Cardiac muscle cell (in vitro differentiated cells and primary cell): ENCODE results near the gene ST8SIA4. TPM values are rescaled to one million over a fixed set of nuclear protein-coding genes. Genes with fewer than 3 reads are reported as not detected.

ENCODE experiments used
- DNase-seq, 2 donors: peaks; one replicate each; pipeline versions ENCODE4 v3.0.0 to v3.0.0-alpha.2; 2010 to 2017; ENCODE audit warnings: low read depth in 1 of 2, low spot score in 1 of 2
- H3K27ac ChIP-seq: fragments of 200-600 bp; sonication (generic); 2 replicates; pipeline ENCODE4 v1.5.1; 2016
- H3K27me3 ChIP-seq: fragments of 200-600 bp; sonication (generic); 2 replicates; pipeline ENCODE4 v1.6.0; 2016; ENCODE audit warnings: control low read depth
- H3K36me3 ChIP-seq: fragments of 200-600 bp; sonication (generic); 2 replicates; pipeline ENCODE4 v1.5.1; 2016; ENCODE audit warnings: control low read depth
- H3K4me1 ChIP-seq: fragments of 200-600 bp; sonication (generic); 2 replicates; pipeline ENCODE4 v1.8.1; 2017; ENCODE audit warnings: low read depth, mild to moderate bottlenecking, mixed run types
- H3K4me3 ChIP-seq: fragments of 200-600 bp; sonication (generic); 2 replicates; pipeline ENCODE4 v1.5.1; 2016; ENCODE audit warnings: mild to moderate bottlenecking
- H3K9me3 ChIP-seq: fragments of 200-600 bp; sonication (generic); 2 replicates; pipeline ENCODE4 v1.5.1; 2017; ENCODE audit warnings: low read depth, mild to moderate bottlenecking, control low read depth
- CTCF ChIP-seq: IDR thresholded peaks from 2 replicates; pipeline ENCODE4 v1.5.1; 2012; ENCODE audit warnings: low read depth, mild to moderate bottlenecking, low read length
- polyA plus RNA-seq: library from polyadenylated mRNA; unstranded; fragments of >200 nt; fragmentation: Nextera tagmentation; extraction: Ambion mirVana; gene quantifications from 2 replicates; pipeline ENCODE4 v1.2.1, GENCODE V29; 2016
- total RNA-seq: library from RNA; depleted of rRNA; stranded (reverse); fragments of >200 nt; gene quantifications from 2 replicates; pipeline ENCODE4 v1.2.3, GENCODE V29; 2016

Gene ST8SIA4
- total and polyA plus RNA-seq, 2 experiments from 2014 or later, result 0.02 to 0.06 TPM

- no peak for TF ChIP-seq CTCF
- DNase-seq, result no peak
- H3K27me3 ChIP-seq, result no peaks in the 10 kb centered on the region
Measured at GRCh38 chr5:100889165-100889743, 13.8 kb downstream of the ST8SIA4 start.

GRCh38 chr5:100877274-100877673 is 25.8 kb downstream of the ST8SIA4 start:
- Histone ChIP-seq H3K4me1 (no peaks in the 10 kb centered on the region), H3K27me3 (no peaks in the 10 kb centered on the region), H3K27ac (no peak overlapping the region), H3K36me3 (no peaks in the 10 kb centered on the region), H3K9me3 (no peaks in the 10 kb centered on the region), H3K4me3 (no peak overlapping the region)
- DNase-seq, result no peak
- no peak for TF ChIP-seq CTCF

More at GRCh38 chr5:100889165-100889743, 13.8 kb downstream of the ST8SIA4 start:
- Histone ChIP-seq H3K36me3 (no peaks in the 10 kb centered on the region), H3K4me3 (no peak overlapping the region), H3K27ac (no peak overlapping the region), H3K4me1 (no peaks in the 10 kb centered on the region), H3K9me3 (no peaks in the 10 kb centered on the region)

GRCh38 chr5:100872408-100873190 is 30.5 kb downstream of the ST8SIA4 start:
- Histone ChIP-seq H3K4me3 (no peak overlapping the region), H3K27me3 (no peaks in the 10 kb centered on the region), H3K36me3 (no peaks in the 10 kb centered on the region), H3K4me1 (no peaks in the 10 kb centered on the region), H3K27ac (no peak overlapping the region), H3K9me3 (no peaks in the 10 kb centered on the region)
- DNase-seq, result no peak
- TF ChIP-seq CTCF, result no peak

GRCh38 chr5:100867039-100867562 is 36.0 kb downstream of the ST8SIA4 start:
- no peaks in the 10 kb centered on the region for H3K4me1 ChIP-seq
- TF ChIP-seq CTCF, result no peak
- DNase-seq, result no peak
- H3K27ac ChIP-seq, result no peak overlapping the region
- H3K4me3 ChIP-seq, result no peak overlapping the region
- no peaks in the 10 kb centered on the region for H3K36me3 ChIP-seq
- no peaks in the 10 kb centered on the region for H3K9me3 ChIP-seq
- H3K27me3 ChIP-seq, result no peaks in the 10 kb centered on the region

GRCh38 chr5:100864931-100865330 is 38.2 kb downstream of the ST8SIA4 start:
- H3K9me3 ChIP-seq, result no peaks in the 10 kb centered on the region
- H3K27ac ChIP-seq, result no peak overlapping the region
- H3K4me1 ChIP-seq, result no peaks in the 10 kb centered on the region
- no peak overlapping the region for H3K4me3 ChIP-seq
- TF ChIP-seq CTCF, result no peak
- no peaks in the 10 kb centered on the region for H3K27me3 ChIP-seq
- no peak for DNase-seq
- H3K36me3 ChIP-seq, result no peaks in the 10 kb centered on the region
